Measurements from ENCODE around the gene TRPM8.

DNA sequence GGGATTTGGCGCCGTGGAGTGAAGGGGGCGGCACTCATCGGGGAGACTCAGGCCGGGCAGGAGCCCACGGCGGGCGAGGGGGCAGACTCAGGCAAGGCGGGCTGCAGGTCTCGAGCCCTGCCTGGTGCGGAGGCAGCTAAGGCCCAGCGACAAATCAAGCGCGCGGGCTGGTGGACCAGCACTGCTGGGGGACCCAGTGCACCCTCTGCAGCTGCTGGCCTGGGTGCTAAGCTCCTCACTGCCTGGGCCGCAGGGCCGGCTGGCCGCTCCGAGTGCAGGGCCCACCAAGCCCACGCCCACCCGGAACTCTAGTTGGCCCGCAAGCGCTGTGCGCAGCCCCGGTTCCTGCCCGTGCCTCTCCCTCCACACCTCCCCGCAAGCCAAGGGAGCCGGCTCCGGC lies 107.1 kb downstream of the TRPM8 start:
- TF ChIP-seq ZBTB7A (IDR thresholded peaks at IDR 0.05; ENCODE audit: low read depth), result no peak
- TF ChIP-seq CEBPB (IDR thresholded peaks at IDR 0.05), result no peak
- TF ChIP-seq CREB1 (IDR thresholded peaks at IDR 0.05; ENCODE audit: low read depth), result no peak
- TF ChIP-seq, protein P1, sequence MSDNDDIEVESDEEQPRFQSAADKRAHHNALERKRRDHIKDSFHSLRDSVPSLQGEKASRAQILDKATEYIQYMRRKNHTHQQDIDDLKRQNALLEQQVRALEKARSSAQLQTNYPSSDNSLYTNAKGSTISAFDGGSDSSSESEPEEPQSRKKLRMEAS (IDR thresholded peaks at IDR 0.05), result no peak
- TF ChIP-seq RAD21 (IDR thresholded peaks at IDR 0.05; ENCODE audit: low read depth), result no peak
- no peak for TF ChIP-seq TEAD4 (IDR thresholded peaks at IDR 0.05)
- no peak for TF ChIP-seq TAF1 (IDR thresholded peaks at IDR 0.05; ENCODE audit: low read depth)
- no peak for TF ChIP-seq NFIC (IDR thresholded peaks at IDR 0.05)
- no peak for TF ChIP-seq EGR1 (IDR thresholded peaks at IDR 0.05)
- TF ChIP-seq, protein P2, sequence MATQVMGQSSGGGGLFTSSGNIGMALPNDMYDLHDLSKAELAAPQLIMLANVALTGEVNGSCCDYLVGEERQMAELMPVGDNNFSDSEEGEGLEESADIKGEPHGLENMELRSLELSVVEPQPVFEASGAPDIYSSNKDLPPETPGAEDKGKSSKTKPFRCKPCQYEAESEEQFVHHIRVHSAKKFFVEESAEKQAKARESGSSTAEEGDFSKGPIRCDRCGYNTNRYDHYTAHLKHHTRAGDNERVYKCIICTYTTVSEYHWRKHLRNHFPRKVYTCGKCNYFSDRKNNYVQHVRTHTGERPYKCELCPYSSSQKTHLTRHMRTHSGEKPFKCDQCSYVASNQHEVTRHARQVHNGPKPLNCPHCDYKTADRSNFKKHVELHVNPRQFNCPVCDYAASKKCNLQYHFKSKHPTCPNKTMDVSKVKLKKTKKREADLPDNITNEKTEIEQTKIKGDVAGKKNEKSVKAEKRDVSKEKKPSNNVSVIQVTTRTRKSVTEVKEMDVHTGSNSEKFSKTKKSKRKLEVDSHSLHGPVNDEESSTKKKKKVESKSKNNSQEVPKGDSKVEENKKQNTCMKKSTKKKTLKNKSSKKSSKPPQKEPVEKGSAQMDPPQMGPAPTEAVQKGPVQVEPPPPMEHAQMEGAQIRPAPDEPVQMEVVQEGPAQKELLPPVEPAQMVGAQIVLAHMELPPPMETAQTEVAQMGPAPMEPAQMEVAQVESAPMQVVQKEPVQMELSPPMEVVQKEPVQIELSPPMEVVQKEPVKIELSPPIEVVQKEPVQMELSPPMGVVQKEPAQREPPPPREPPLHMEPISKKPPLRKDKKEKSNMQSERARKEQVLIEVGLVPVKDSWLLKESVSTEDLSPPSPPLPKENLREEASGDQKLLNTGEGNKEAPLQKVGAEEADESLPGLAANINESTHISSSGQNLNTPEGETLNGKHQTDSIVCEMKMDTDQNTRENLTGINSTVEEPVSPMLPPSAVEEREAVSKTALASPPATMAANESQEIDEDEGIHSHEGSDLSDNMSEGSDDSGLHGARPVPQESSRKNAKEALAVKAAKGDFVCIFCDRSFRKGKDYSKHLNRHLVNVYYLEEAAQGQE (IDR thresholded peaks at IDR 0.05; ENCODE audit: low read depth), result no peak
- TF ChIP-seq EP300 (IDR thresholded peaks at IDR 0.05; ENCODE audit: borderline replicate concordance), result no peak
